HepG2 (cell line): ENCODE results near the gene HOXA9. TPM values are rescaled to one million over a fixed set of nuclear protein-coding genes. Genes with fewer than 3 reads are reported as not detected.

Experiments
- ATAC-seq: fragments of 200-7000 bp; cut with Tn5 transposase; 3 replicates; pipeline ENCODE4 v1.9.1; 2020; ENCODE audit warnings: mild to moderate bottlenecking, moderate library complexity
- BruUV-seq: library from RNA; stranded (reverse); fragments of 400-500 nt; replicated peaks from 2 replicates; lab custom pipeline; 2021; lab: Mats Ljungman, UMichigan
- CTCF ChIA-PET: fragments of 300-600 bp; formaldehyde crosslinking; extraction: SDS; loops from one replicate; lab custom pipeline; 2021; ENCODE audit warnings: low total read pairs, inconsistent platforms, low intra/inter-chr PET ratio; lab: Yijun Ruan, JAX
- POLR2A ChIA-PET: fragments of 350-600 bp; sonication (Branson Sonifier 250); formaldehyde crosslinking; loops from one replicate; lab custom pipeline; 2020; ENCODE audit warnings: antibody characterized with exemption, inconsistent platforms; lab: Yijun Ruan, JAX
- DNase-seq: peaks from one replicate; pipeline ENCODE4 v3.0.0-alpha.2; 2015; ENCODE audit warnings: low spot score
- FAIRE-seq: peaks from 3 replicates; lab custom pipeline; 2011; peaks lifted over from hg19 to GRCh38; lab: Jason Lieb, UNC
- H2AFZ ChIP-seq: one replicate; pipeline ENCODE4 v1.6.1; 2011; ENCODE audit warnings: low read length, inconsistent platforms
- H3K27ac ChIP-seq: fragments of 300-600 bp; 3 replicates; pipeline ENCODE4 v1.8.0; 2011; ENCODE audit warnings: mixed run types, mild to moderate bottlenecking, mixed read lengths, low read length, inconsistent platforms; ENCODE audit not compliant: insufficient read depth; ENCODE audit errors: extremely low read length
- H3K27me3 ChIP-seq, 2 experiments: fragments of 200-600 bp in 1 of 2; 2 replicates in 1 of 2; 3 replicates in 1 of 2; pipeline versions ENCODE4 v1.6.0 to v1.8.0; 2011; ENCODE audit warnings: low read length in 2 of 2, mild to moderate bottlenecking in 2 of 2, moderate library complexity in 2 of 2, inconsistent platforms in 1 of 2; ENCODE audit not compliant: insufficient read depth in 2 of 2, control insufficient read depth in 1 of 2
- H3K36me3 ChIP-seq, 2 experiments: fragments of 200-600 bp in 1 of 2; replicated peaks in 1 of 2; 2 replicates in 1 of 2; 3 replicates in 1 of 2; pipeline versions ENCODE4 v1.5.1 to v1.8.0; 2011; ENCODE audit warnings: low read length in 2 of 2, inconsistent platforms in 1 of 2; ENCODE audit not compliant: insufficient read depth in 2 of 2, control insufficient read depth in 1 of 2
- H3K4me1 ChIP-seq: 2 replicates; pipeline ENCODE4 v1.5.1; 2012; ENCODE audit warnings: low read length, inconsistent platforms; ENCODE audit not compliant: insufficient read depth
- H3K4me2 ChIP-seq: 2 replicates; pipeline ENCODE4 v1.6.0; 2011; ENCODE audit warnings: low read depth, low read length, inconsistent platforms
- H3K4me3 ChIP-seq, 3 experiments: fragments of 200-600 bp in 1 of 3; sonication (generic), shearing (Covaris generic) in 1 of 3; replicated peaks in 1 of 3; 2 replicates each; pipeline ENCODE4 v1.5.1; 2011 to 2016; ENCODE audit warnings: low read length in 3 of 3, inconsistent platforms in 2 of 3, low read depth in 2 of 3, mild to moderate bottlenecking in 2 of 3, control low read depth in 1 of 3, mixed read lengths in 1 of 3; ENCODE audit not compliant: insufficient read depth in 1 of 3
- H3K79me2 ChIP-seq: one replicate; pipeline ENCODE4 v1.6.1; 2011; ENCODE audit warnings: low read length, inconsistent platforms; ENCODE audit not compliant: insufficient read depth
- H3K9ac ChIP-seq: 2 replicates; pipeline ENCODE4 v1.6.0; 2011; ENCODE audit warnings: mild to moderate bottlenecking, low read depth, low read length, inconsistent platforms; ENCODE audit not compliant: insufficient read depth
- H3K9me3 ChIP-seq: 2 replicates; pipeline ENCODE4 v1.5.1; 2012; ENCODE audit warnings: mild to moderate bottlenecking, low read length
- H4K20me1 ChIP-seq: 2 replicates; pipeline ENCODE4 v1.6.0; 2011; ENCODE audit warnings: inconsistent platforms, mild to moderate bottlenecking, low read length, moderate library complexity; ENCODE audit not compliant: insufficient read depth
- FOXP4 ChIP-seq: sonication (generic); formaldehyde crosslinking; IDR thresholded peaks from 2 replicates; pipeline ENCODE4 v1.4.0; 2020; ENCODE audit warnings: missing genetic modification reagents
- HOMEZ ChIP-seq: IDR thresholded peaks from 2 replicates; pipeline ENCODE4 v1.6.1; 2016; ENCODE audit warnings: low read depth
- YEATS4 ChIP-seq: sonication (generic); formaldehyde crosslinking; IDR thresholded peaks from 2 replicates; pipeline ENCODE4 v1.4.0; 2020; ENCODE audit warnings: missing genetic modification reagents, borderline replicate concordance
- ZNF552 ChIP-seq: sonication (generic); formaldehyde crosslinking; IDR thresholded peaks from 2 replicates; pipeline ENCODE4 v1.9.0; 2022; ENCODE audit warnings: missing genetic modification reagents, mild to moderate bottlenecking, borderline replicate concordance
- ZSCAN12 ChIP-seq: sonication (generic); formaldehyde crosslinking; IDR thresholded peaks from 2 replicates; pipeline ENCODE4 v1.9.0; 2021; ENCODE audit warnings: mild to moderate bottlenecking, missing genetic modification reagents
- WGBS: methylation state at CpG from one replicate; pipeline ENCODE4 v1.1.6; 2017; ENCODE audit warnings: low lambda C conversion rate; 5-methylcytosine and 5-hydroxymethylcytosine counted together
- in situ Hi-C: cut with HindIII; loops from 2 replicates; pipeline ENCODE4 v1.10.0; 2017; ENCODE audit warnings: low pct_unique_long_range_greater_than_20kb; ENCODE audit not compliant: extremely low pct_ligation_motif_present
- intact Hi-C: fragments of 100-400 bp; cut with micrococcal nuclease; formaldehyde crosslinking; loops from one replicate; pipeline ENCODE4 v1.10.0; 2022; ENCODE audit not compliant: unreplicated experiment
- polyA plus RNA-seq, 8 experiments: library from polyadenylated mRNA; depleted of rRNA in 3 of 8; stranded (reverse) in 7 of 8; unstranded in 1 of 8; fragments of >200 nt; fragmentation: Illumina TruSeq in 4 of 8; extraction: Trizol in 4 of 8; gene quantifications; 2 replicates each; pipeline versions ENCODE4 v1.2.1 to v1.2.3, GENCODE V29; 2011 to 2016; ENCODE audit warnings: low read depth in 4 of 8, missing spikeins in 1 of 8, mixed read lengths in 1 of 8; ENCODE audit not compliant: insufficient read depth in 1 of 8
- total RNA-seq, 5 experiments: library from RNA; depleted of rRNA; stranded (reverse); fragments of >200 nt; fragmentation: Illumina TruSeq; extraction: Trizol; gene quantifications; 2 replicates each; pipeline ENCODE4 v1.2.3, GENCODE V29; 2016; ENCODE audit warnings: low read depth in 1 of 5
- TF ChIP-seq, protein P1 (sequence below): sonication (generic); formaldehyde crosslinking; IDR thresholded peaks from 2 replicates; pipeline ENCODE4 v1.4.0; 2020; ENCODE audit warnings: missing genetic modification reagents

Gene HOXA9
- total and polyA plus RNA-seq, 2 of the 13 experiments (the other 11 are each of a cell fraction or from before 2014, with no cell fraction given), result not detected

- TF ChIP-seq FOXP4, result no peak
These were observed 5.9 kb upstream of the HOXA9 start (continued) for GRCh38 chr7:27171325-27171636.

GRCh38 chr7:27170426-27171324, 5.3 kb upstream of the HOXA9 start:
- no TSS peak for BruUV-seq
- 73% methylated on average over 11 of the region's 11 CpGs for WGBS
- POLR2A ChIA-PET, result no interaction called here
- TF ChIP-seq HOMEZ (CRISPR knock-in tag) (no peak), YEATS4 (CRISPR knock-in tag) (no peak), ZSCAN12 (CRISPR knock-in tag) (no peak), ZNF552 (CRISPR knock-in tag) (no peak)
- TF ChIP-seq, protein P1, sequence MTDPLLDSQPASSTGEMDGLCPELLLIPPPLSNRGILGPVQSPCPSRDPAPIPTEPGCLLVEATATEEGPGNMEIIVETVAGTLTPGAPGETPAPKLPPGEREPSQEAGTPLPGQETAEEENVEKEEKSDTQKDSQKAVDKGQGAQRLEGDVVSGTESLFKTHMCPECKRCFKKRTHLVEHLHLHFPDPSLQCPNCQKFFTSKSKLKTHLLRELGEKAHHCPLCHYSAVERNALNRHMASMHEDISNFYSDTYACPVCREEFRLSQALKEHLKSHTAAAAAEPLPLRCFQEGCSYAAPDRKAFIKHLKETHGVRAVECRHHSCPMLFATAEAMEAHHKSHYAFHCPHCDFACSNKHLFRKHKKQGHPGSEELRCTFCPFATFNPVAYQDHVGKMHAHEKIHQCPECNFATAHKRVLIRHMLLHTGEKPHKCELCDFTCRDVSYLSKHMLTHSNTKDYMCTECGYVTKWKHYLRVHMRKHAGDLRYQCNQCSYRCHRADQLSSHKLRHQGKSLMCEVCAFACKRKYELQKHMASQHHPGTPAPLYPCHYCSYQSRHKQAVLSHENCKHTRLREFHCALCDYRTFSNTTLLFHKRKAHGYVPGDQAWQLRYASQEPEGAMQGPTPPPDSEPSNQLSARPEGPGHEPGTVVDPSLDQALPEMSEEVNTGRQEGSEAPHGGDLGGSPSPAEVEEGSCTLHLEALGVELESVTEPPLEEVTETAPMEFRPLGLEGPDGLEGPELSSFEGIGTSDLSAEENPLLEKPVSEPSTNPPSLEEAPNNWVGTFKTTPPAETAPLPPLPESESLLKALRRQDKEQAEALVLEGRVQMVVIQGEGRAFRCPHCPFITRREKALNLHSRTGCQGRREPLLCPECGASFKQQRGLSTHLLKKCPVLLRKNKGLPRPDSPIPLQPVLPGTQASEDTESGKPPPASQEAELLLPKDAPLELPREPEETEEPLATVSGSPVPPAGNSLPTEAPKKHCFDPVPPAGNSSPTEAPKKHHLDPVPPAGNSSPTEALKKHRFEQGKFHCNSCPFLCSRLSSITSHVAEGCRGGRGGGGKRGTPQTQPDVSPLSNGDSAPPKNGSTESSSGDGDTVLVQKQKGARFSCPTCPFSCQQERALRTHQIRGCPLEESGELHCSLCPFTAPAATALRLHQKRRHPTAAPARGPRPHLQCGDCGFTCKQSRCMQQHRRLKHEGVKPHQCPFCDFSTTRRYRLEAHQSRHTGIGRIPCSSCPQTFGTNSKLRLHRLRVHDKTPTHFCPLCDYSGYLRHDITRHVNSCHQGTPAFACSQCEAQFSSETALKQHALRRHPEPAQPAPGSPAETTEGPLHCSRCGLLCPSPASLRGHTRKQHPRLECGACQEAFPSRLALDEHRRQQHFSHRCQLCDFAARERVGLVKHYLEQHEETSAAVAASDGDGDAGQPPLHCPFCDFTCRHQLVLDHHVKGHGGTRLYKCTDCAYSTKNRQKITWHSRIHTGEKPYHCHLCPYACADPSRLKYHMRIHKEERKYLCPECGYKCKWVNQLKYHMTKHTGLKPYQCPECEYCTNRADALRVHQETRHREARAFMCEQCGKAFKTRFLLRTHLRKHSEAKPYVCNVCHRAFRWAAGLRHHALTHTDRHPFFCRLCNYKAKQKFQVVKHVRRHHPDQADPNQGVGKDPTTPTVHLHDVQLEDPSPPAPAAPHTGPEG (CRISPR knock-in tag), result no peak

More at GRCh38 chr7:27170426-27171324, 5.3 kb upstream of the HOXA9 start:
- Histone ChIP-seq H3K4me1 (peaks cover 18% of the 10 kb centered on the region), H3K4me3 (no peak overlapping the region), H3K4me2 (peak overlapping the region; percentile 41), H4K20me1 (no peaks in the 10 kb centered on the region), H3K27me3 (peaks cover 0 to 56% of the 10 kb centered on the region in 2 experiments), H3K36me3 (no peaks in the 10 kb centered on the region), H2AFZ (no peak overlapping the region), H3K9me3 (no peaks in the 10 kb centered on the region), H3K9ac (no peak overlapping the region), H3K79me2 (no peaks in the 10 kb centered on the region), H3K27ac (no peak overlapping the region)
- in situ Hi-C loops, result loop anchor here (25.0 kb wide), 1 partner anchor 1083 kb away; no protein-coding TSS in a partner anchor
- CTCF ChIA-PET, result no interaction called here
- FAIRE-seq, result peak; percentile 59
- DNase-seq, result no peak
- ATAC-seq, result no peak
- intact Hi-C loops, result no loop called here
